ENCODE measurements around the gene TBC1D26. TPM values are rescaled to one million over a fixed set of nuclear protein-coding genes. Genes with fewer than 3 reads are reported as not detected.
"Not testable (repeated sequence)": the region's sequence is repeated elsewhere in the genome, so short reads cannot be mapped to it uniquely, and the experiment has no call there.

The TBC1D26 gene
- total and polyA plus RNA-seq, 2 donors (not counting 1 experiment from before 2014, with no cell fraction given), result 0.02 to 0.17 TPM

DNA sequence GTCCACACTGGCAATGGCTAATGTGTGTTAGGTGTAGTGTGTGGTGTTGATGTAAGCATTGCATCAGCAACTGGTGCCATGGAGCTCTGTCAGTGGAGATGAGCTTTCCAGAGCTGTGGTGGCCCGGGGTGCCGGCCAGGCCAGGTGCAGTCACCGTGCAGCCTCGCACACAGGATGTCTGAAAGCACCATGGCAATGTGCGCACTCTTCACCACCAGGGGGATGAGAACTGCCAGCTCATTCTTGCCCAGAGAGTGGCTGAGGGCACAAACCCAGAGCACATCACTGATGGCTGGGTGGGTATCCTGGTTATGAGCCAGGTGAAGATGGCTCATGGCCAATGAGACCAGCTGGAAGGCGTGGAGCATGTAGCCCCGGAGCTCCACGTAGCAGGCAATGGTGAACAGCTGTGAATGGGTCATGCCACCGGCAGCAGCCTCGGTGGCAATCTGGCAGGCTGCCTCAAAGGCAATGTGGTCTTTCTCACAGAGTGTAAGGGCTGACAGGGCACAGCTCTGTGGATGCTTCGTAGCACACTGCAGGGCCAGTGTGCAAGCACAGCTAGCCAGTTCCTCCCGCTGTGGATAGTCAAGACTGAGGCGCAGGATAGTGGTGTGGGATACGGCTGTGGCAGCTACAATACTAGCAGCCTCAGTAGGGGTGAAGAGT lies 36.9 kb downstream of the TBC1D26 start:
- H3K4me3 ChIP-seq (replicated peaks in 1 of 4; ENCODE audit: control extremely low read depth in 1 of 4, insufficient read depth in 1 of 4, low read depth in 3 of 4, low read length in 4 of 4); H3K4me2 ChIP-seq (ENCODE audit: extremely low read depth, insufficient read depth, low read length); DNase-seq (ENCODE audit: low read depth in 2 of 2); H4K20me1 ChIP-seq (ENCODE audit: control insufficient read depth, extremely low read depth, insufficient read depth, low read length); H3K27ac ChIP-seq (ENCODE audit: insufficient read depth, low read length); H3K9me3 ChIP-seq (ENCODE audit: control insufficient read depth, insufficient read depth, low read depth, low read length); H3K79me2 ChIP-seq (ENCODE audit: control insufficient read depth, insufficient read depth, low read length); H3K27me3 ChIP-seq (ENCODE audit: control insufficient read depth, insufficient read depth, low read length); H2AFZ ChIP-seq (ENCODE audit: low read length); H3K4me1 ChIP-seq (ENCODE audit: control insufficient read depth, extremely low read depth, insufficient read depth, low read length); H3K36me3 ChIP-seq (ENCODE audit: control insufficient read depth, insufficient read depth, low read length); H3K9ac ChIP-seq (ENCODE audit: insufficient read depth, low read length): not testable (repeated sequence)

DNA sequence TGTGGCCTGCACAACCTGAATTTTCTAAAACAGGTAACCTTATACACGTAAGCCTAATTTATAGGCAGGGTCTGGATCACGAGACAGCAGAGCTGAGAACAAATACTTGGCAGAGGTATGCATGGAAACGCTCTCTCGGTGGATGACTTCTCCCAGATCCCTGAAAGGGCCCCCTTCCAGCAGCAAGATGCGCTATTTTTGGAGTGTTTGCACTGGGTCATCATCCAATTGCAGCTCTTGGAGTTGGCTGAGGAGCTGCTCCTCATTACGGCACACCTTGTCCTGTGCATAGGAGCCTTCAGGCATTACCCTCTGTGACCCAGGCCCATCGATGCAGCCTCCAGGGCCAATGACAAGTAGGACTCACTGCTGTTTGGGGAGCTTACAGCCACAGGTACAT lies 38.6 kb downstream of the TBC1D26 start:
- not testable (repeated sequence) for DNase-seq (ENCODE audit: low read depth in 2 of 2); H3K79me2 ChIP-seq (ENCODE audit: control insufficient read depth, insufficient read depth, low read length); H3K27me3 ChIP-seq (ENCODE audit: control insufficient read depth, insufficient read depth, low read length); H3K27ac ChIP-seq (ENCODE audit: insufficient read depth, low read length); H4K20me1 ChIP-seq (ENCODE audit: control insufficient read depth, extremely low read depth, insufficient read depth, low read length); H3K4me1 ChIP-seq (ENCODE audit: control insufficient read depth, extremely low read depth, insufficient read depth, low read length); H3K9me3 ChIP-seq (ENCODE audit: control insufficient read depth, insufficient read depth, low read depth, low read length); H3K9ac ChIP-seq (ENCODE audit: insufficient read depth, low read length); H3K4me3 ChIP-seq (replicated peaks in 1 of 4; ENCODE audit: control extremely low read depth in 1 of 4, insufficient read depth in 1 of 4, low read depth in 3 of 4, low read length in 4 of 4); H3K4me2 ChIP-seq (ENCODE audit: extremely low read depth, insufficient read depth, low read length); H3K36me3 ChIP-seq (ENCODE audit: control insufficient read depth, insufficient read depth, low read length); H2AFZ ChIP-seq (ENCODE audit: low read length)

- no peak overlapping the region for H3K4me3 ChIP-seq (replicated peaks in 1 of 4; ENCODE audit: control extremely low read depth in 1 of 4, insufficient read depth in 1 of 4, low read depth in 3 of 4, low read length in 4 of 4)
- DNase-seq (ENCODE audit: low read depth in 2 of 2), result no peak
- no peak for TF ChIP-seq CTCF (conservative IDR thresholded peaks at IDR 0.05 in 1 of 2, IDR thresholded peaks at IDR 0.05 in 1 of 2; ENCODE audit: low read depth in 1 of 2, low read length in 2 of 2)
- TF ChIP-seq EZH2 (IDR thresholded peaks at IDR 0.05; ENCODE audit: low read length, missing control alignments), result no peak
- no peak overlapping the region for H3K4me2 ChIP-seq (ENCODE audit: extremely low read depth, insufficient read depth, low read length)
- no peaks in the 10 kb centered on the region for H3K79me2 ChIP-seq (ENCODE audit: control insufficient read depth, insufficient read depth, low read length)
- H3K9me3 ChIP-seq (ENCODE audit: control insufficient read depth, insufficient read depth, low read depth, low read length), result no peaks in the 10 kb centered on the region
- no peaks in the 10 kb centered on the region for H3K4me1 ChIP-seq (ENCODE audit: control insufficient read depth, extremely low read depth, insufficient read depth, low read length)
- no peak overlapping the region for H2AFZ ChIP-seq (ENCODE audit: low read length)
- H3K36me3 ChIP-seq (ENCODE audit: control insufficient read depth, insufficient read depth, low read length), result no peaks in the 10 kb centered on the region
- no peaks in the 10 kb centered on the region for H4K20me1 ChIP-seq (ENCODE audit: control insufficient read depth, extremely low read depth, insufficient read depth, low read length)
- no peaks in the 10 kb centered on the region for H3K27me3 ChIP-seq (ENCODE audit: control insufficient read depth, insufficient read depth, low read length)
- no peak overlapping the region for H3K27ac ChIP-seq (ENCODE audit: insufficient read depth, low read length)
- no peak overlapping the region for H3K9ac ChIP-seq (ENCODE audit: insufficient read depth, low read length)
These were observed 44.8 kb downstream of the TBC1D26 start for GRCh38 chr17:15776871-15777270.

DNA sequence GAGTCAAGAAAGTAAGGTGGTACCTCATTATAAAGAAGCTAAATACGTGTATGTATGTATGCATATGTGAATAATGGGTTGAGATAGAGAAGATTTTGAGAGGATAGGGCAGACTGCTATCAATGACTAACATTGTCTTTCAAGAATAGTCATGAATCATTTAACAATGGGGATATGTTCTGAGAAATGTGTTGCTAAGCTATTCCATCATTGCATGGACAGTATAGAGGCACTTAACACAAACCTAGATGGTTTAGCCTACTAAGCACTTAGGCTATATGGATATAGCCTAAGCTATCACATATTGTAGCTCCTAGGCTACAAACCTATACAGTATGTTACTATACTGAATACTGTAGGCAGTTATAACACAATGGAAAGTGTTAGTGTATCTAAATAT lies 45.2 kb downstream of the TBC1D26 start:
- no peaks in the 10 kb centered on the region for H3K9me3 ChIP-seq (ENCODE audit: control insufficient read depth, insufficient read depth, low read depth, low read length)
- no peaks in the 10 kb centered on the region for H3K79me2 ChIP-seq (ENCODE audit: control insufficient read depth, insufficient read depth, low read length)
- no peaks in the 10 kb centered on the region for H3K36me3 ChIP-seq (ENCODE audit: control insufficient read depth, insufficient read depth, low read length)
- H2AFZ ChIP-seq (ENCODE audit: low read length), result no peak overlapping the region
- no peak overlapping the region for H3K4me2 ChIP-seq (ENCODE audit: extremely low read depth, insufficient read depth, low read length)
- H3K9ac ChIP-seq (ENCODE audit: insufficient read depth, low read length), result no peak overlapping the region
- no peak overlapping the region for H3K27ac ChIP-seq (ENCODE audit: insufficient read depth, low read length)
- no peaks in the 10 kb centered on the region for H4K20me1 ChIP-seq (ENCODE audit: control insufficient read depth, extremely low read depth, insufficient read depth, low read length)
- TF ChIP-seq EZH2 (IDR thresholded peaks at IDR 0.05; ENCODE audit: low read length, missing control alignments) (no peak), CTCF (conservative IDR thresholded peaks at IDR 0.05 in 1 of 2, IDR thresholded peaks at IDR 0.05 in 1 of 2; ENCODE audit: low read depth in 1 of 2, low read length in 2 of 2) (no peak)
- no peaks in the 10 kb centered on the region for H3K4me1 ChIP-seq (ENCODE audit: control insufficient read depth, extremely low read depth, insufficient read depth, low read length)
- no peaks in the 10 kb centered on the region for H3K27me3 ChIP-seq (ENCODE audit: control insufficient read depth, insufficient read depth, low read length)
- no peak for DNase-seq (ENCODE audit: low read depth in 2 of 2)
- no peak overlapping the region for H3K4me3 ChIP-seq (replicated peaks in 1 of 4; ENCODE audit: control extremely low read depth in 1 of 4, insufficient read depth in 1 of 4, low read depth in 3 of 4, low read length in 4 of 4)

Data from fibroblast of lung (primary cell).